Epidermal melanocyte (primary cell): ENCODE data around the gene PRR3.
"Not testable (repeated sequence)": the region's sequence is repeated elsewhere in the genome, so short reads cannot be mapped to it uniquely, and the experiment has no call there.

ENCODE experiments used
- DNase-seq: peaks from one replicate; pipeline ENCODE4 v3.0.0; 2011; ENCODE audit warnings: low spot score; ENCODE audit not compliant: insufficient read length

The PRR3 gene

GRCh38 chr6:30556906-30557682 lies at the start of gene PRR3:
PRR3 (plus strand) TSS chr6:30557295; CDS start chr6:30557345, 50 bp downstream.
- DNase-seq: peak; percentile 73

GRCh38 chr6:30507849-30508827 lies 49.0 kb upstream of the PRR3 start:
- DNase-seq: no peak

- no peak for DNase-seq
These were observed 48.0 kb upstream of the PRR3 start for GRCh38 chr6:30508890-30509736.

- DNase-seq: no peak
These were observed 46.5 kb upstream of the PRR3 start for GRCh38 chr6:30510419-30511168.

GRCh38 chr6:30511169-30511546 lies 45.9 kb upstream of the PRR3 start:
- DNase-seq: no peak

GRCh38 chr6:30513451-30513850 lies 43.6 kb upstream of the PRR3 start:
- no peak for DNase-seq

- no peak for DNase-seq
These were observed 42.0 kb upstream of the PRR3 start for GRCh38 chr6:30515106-30515505.

- DNase-seq: peak; percentile 89
These were observed 40.9 kb upstream of the PRR3 start for GRCh38 chr6:30515944-30516753.

GRCh38 chr6:30516754-30517076 lies 40.4 kb upstream of the PRR3 start:
- DNase-seq: not testable (repeated sequence)

- not testable (repeated sequence) for DNase-seq
These were observed 39.2 kb upstream of the PRR3 start for GRCh38 chr6:30517767-30518504.

GRCh38 chr6:30518505-30519145 lies 38.5 kb upstream of the PRR3 start:
- DNase-seq: not testable (repeated sequence)

- no peak for DNase-seq
These were observed 36.6 kb upstream of the PRR3 start for GRCh38 chr6:30520522-30520921.

GRCh38 chr6:30521082-30521481 lies 36.0 kb upstream of the PRR3 start:
- DNase-seq: not testable (repeated sequence)

- DNase-seq: not testable (repeated sequence)
These were observed 35.1 kb upstream of the PRR3 start for GRCh38 chr6:30521952-30522351.

GRCh38 chr6:30526444-30526843 lies 30.7 kb upstream of the PRR3 start:
- DNase-seq: not testable (repeated sequence)

GRCh38 chr6:30529349-30529875 lies 27.7 kb upstream of the PRR3 start:
- not testable (repeated sequence) for DNase-seq

- no peak for DNase-seq
These were observed 27.1 kb upstream of the PRR3 start for GRCh38 chr6:30530014-30530413.
